GM12874 (cell line): ENCODE data around the gene ARFGAP1.

ENCODE experiments used
- CTCF ChIP-seq: IDR thresholded peaks from 2 replicates; pipeline ENCODE4 v1.5.1; 2011; ENCODE audit warnings: low read depth, mild to moderate bottlenecking, control low read depth, low read length, moderate library complexity; ENCODE audit not compliant: insufficient read depth

ARFGAP1 gene

GRCh38 chr20:63320041-63320511, 47.5 kb downstream of the ARFGAP1 start:
- TF ChIP-seq CTCF = no peak

DNA sequence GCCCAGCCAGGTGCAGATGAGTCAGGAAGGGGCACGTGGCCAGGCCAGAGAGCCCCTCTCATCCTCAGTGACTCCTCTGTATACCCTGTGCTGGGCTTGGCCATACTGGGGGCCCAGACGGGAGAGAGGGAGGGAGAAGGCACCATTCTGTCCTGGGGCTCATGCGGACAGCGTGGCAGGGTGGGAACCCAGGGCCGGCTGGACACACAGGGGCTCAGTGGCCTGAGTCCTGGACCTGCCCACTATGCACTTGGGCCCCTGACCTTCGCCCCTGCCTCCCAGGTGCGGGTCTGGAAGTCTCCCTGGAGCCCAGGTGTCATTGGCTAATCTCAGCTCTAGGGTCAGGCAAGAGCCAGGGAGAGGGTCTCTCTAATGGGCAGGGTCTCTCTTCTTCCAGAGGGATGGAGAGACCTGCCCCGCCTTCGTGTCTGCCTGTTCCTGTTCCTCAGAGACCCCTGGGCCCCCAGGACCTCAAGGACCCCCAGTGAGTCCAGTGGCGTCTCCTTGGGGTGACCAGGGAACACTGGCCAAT, 48.1 kb downstream of the ARFGAP1 start:
- TF ChIP-seq CTCF = no peak

DNA sequence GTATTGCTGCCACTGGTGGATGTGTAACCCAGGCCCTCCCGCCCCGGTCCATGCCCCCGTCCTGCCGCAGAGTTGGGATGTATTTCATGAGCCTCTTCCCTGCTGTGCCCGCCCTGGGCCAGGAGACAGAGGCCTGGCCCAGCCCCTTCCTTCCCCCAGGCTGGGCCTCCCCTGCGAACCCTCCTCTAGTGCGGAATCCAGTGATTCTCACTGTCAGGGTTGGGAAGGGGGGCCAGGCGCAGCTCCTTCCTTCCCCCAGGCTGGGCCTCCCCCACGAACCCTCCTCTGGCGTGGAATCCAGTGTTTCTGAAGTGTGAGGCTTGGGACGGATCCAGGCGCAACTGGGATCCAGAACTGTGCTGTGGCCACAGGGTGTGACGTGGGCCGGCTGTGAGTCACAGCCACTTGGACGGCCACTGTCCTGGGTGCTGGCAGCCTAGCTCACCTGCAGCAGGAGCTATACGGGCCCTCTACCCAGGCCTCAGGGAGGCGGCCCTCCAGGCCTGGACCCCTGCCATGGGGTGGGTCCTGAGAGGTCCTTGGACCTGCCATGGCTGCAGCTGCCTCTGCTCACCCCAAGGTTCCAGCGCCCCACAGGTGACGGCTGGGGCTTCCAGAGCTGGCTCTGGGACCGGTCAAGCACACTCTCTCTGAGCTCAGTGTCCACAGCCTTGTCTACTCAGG, 48.7 kb downstream of the ARFGAP1 start:
- TF ChIP-seq CTCF = no peak

- TF ChIP-seq CTCF = no peak
Observed at GRCh38 chr20:63322146-63322932, 49.7 kb downstream of the ARFGAP1 start.

DNA sequence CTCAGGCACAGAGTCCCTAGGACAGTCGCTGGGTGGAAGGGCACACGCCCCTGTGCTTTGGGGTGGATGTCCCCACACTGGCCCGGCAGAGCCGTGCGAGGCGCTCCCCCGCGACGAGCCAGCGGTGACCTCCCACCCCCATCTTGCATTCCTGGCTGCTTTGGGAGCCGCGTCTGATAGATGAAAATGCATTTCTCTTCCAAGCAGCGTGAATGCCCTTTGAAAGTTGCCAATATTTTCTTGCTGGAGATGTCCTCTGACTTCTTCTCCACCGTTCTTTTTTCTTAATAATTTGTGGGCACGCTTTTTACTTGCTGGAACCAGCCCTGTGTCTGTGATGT, 50.3 kb downstream of the ARFGAP1 start:
- TF ChIP-seq CTCF = no peak

DNA sequence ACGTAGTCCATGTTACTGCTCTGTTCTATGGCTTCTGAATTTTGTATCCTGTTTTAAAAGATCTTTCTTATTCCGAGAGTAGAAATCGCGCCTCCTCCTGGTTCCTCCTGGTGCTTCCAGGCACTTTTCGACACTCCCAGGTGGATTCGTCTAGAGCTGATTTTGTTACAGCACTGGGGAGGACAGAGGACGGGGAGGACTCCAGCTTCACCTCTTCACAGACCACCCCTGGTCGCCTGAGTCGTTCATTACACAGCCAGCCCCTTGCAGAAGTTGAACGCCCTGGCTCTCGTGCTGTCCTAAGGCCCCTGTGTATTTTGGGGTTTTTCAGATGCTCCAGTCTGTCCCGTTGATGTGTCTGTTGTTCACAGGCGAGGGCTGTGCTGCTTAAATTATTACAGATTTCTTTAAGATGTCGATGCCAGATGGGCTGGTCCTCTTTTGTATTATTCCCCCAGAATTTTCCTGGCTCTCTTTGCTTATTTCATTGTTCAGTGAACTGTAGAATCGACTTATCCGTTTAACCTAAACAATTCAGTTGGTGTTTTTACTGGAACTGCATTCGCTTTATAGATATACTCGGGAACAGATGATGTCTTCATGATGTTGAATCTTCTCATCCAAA, 50.9 kb downstream of the ARFGAP1 start:
- no peak for TF ChIP-seq CTCF

GRCh38 chr20:63325021-63325471, 52.4 kb downstream of the ARFGAP1 start:
- TF ChIP-seq CTCF = no peak
